ENCODE measurements around the gene ZNF180.

GRCh38 chr19:44544031-44544430, 43.7 kb upstream of the ZNF180 start:
- TF ChIP-seq CTCF (tag by site-specific recombination; IDR thresholded peaks at IDR 0.05) (no peak), PRDM1 (tag by site-specific recombination; IDR thresholded peaks at IDR 0.05) (no peak)
